Endothelial cell of umbilical vein (primary cell): ENCODE measurements around the gene DGKB. TPM values are rescaled to one million over a fixed set of nuclear protein-coding genes. Genes with fewer than 3 reads are reported as not detected.

Source experiments
- BruUV-seq: library from RNA; stranded (reverse); fragments of 400-500 nt; replicated peaks from 2 replicates; lab custom pipeline; 2021; lab: Mats Ljungman, UMichigan
- CTCF ChIA-PET: fragments of 300-600, 350-600 bp; sonication (Branson Sonifier 250); formaldehyde crosslinking; loops from one replicate; lab custom pipeline; 2021; ENCODE audit warnings: antibody characterized with exemption, inconsistent platforms; lab: Charles Lee
- POLR2A ChIA-PET: fragments of 300-600, 350-600 bp; sonication (Branson Sonifier 250); formaldehyde crosslinking; loops from one replicate; lab custom pipeline; 2021; ENCODE audit warnings: antibody characterized with exemption, inconsistent platforms; lab: Charles Lee
- DNase-seq: peaks from one replicate; pipeline ENCODE4 v3.0.0-alpha.2; 2011; ENCODE audit warnings: low read depth, low spot score
- FAIRE-seq: peaks from 2 replicates; lab custom pipeline; 2011; peaks lifted over from hg19 to GRCh38; lab: Jason Lieb, UNC
- H2AFZ ChIP-seq: 2 replicates; pipeline ENCODE4 v1.6.0; 2012; ENCODE audit warnings: low read depth, low read length, control low read depth, inconsistent platforms
- H3K27ac ChIP-seq: 2 replicates; pipeline ENCODE4 v1.5.1; 2011; ENCODE audit warnings: low read depth, mild to moderate bottlenecking, control low read depth, low read length, moderate library complexity; ENCODE audit not compliant: insufficient read depth
- H3K27me3 ChIP-seq, 2 experiments: 2 replicates each; pipeline versions ENCODE4 v1.6.0 to v1.6.1; 2011; ENCODE audit warnings: low read length in 2 of 2, mixed read lengths in 1 of 2; ENCODE audit not compliant: control insufficient read depth in 2 of 2, insufficient read depth in 2 of 2
- H3K36me3 ChIP-seq, 2 experiments: 2 replicates in 1 of 2; 3 replicates in 1 of 2; pipeline ENCODE4 v1.5.1; 2011; ENCODE audit warnings: low read length in 2 of 2, mild to moderate bottlenecking in 1 of 2, moderate library complexity in 1 of 2; ENCODE audit not compliant: control insufficient read depth in 2 of 2, insufficient read depth in 2 of 2; ENCODE audit errors: extremely low read depth in 1 of 2
- H3K4me1 ChIP-seq: 3 replicates; pipeline ENCODE4 v1.5.1; 2011; ENCODE audit warnings: mild to moderate bottlenecking, low read length; ENCODE audit not compliant: control insufficient read depth, insufficient read depth; ENCODE audit errors: extremely low read depth
- H3K4me2 ChIP-seq: 2 replicates; pipeline ENCODE4 v1.6.1; 2011; ENCODE audit warnings: low read length, control low read depth, mixed read lengths; ENCODE audit not compliant: insufficient read depth
- H3K4me3 ChIP-seq, 3 experiments: fragments of 200-600 bp in 1 of 3; sonication (generic), shearing (Covaris generic) in 1 of 3; replicated peaks in 1 of 3; 2 replicates each; pipeline ENCODE4 v1.5.1; 2011 to 2016; ENCODE audit warnings: control low read depth in 3 of 3, low read length in 3 of 3, mild to moderate bottlenecking in 2 of 3, inconsistent platforms in 1 of 3, low read depth in 1 of 3, moderate library complexity in 1 of 3; ENCODE audit not compliant: insufficient read depth in 1 of 3
- H3K79me2 ChIP-seq: 2 replicates; pipeline ENCODE4 v1.6.0; 2012; ENCODE audit warnings: low read length, inconsistent platforms; ENCODE audit not compliant: control insufficient read depth, insufficient read depth
- H3K9ac ChIP-seq: replicated peaks from 2 replicates; pipeline ENCODE3; 2011; ENCODE audit warnings: low read length, control low read depth; ENCODE audit not compliant: insufficient read depth; ENCODE audit errors: extremely low read depth
- H3K9me1 ChIP-seq: replicated peaks from 3 replicates; pipeline ENCODE4 v1.6.0; 2011; ENCODE audit warnings: mild to moderate bottlenecking, low read length; ENCODE audit not compliant: control insufficient read depth, insufficient read depth; ENCODE audit errors: extremely low read depth
- H3K9me3 ChIP-seq: replicated peaks from 2 replicates; pipeline ENCODE4 v1.5.1; 2012; ENCODE audit warnings: low read length, inconsistent platforms; ENCODE audit not compliant: control insufficient read depth, insufficient read depth
- H4K20me1 ChIP-seq: replicated peaks from 2 replicates; pipeline ENCODE3; 2011; ENCODE audit warnings: mild to moderate bottlenecking, low read length; ENCODE audit not compliant: control insufficient read depth, insufficient read depth; ENCODE audit errors: extremely low read depth
- CTCF ChIP-seq, 2 donors: IDR thresholded peaks; 1 replicate in 1 of 2; 2 replicates in 1 of 2; pipeline ENCODE4 v1.5.1; 2011; ENCODE audit warnings: low read length in 2 of 2, mild to moderate bottlenecking in 2 of 2, moderate library complexity in 2 of 2, control low read depth in 1 of 2, inconsistent platforms in 1 of 2, low read depth in 1 of 2; ENCODE audit not compliant: insufficient read depth in 1 of 2; ENCODE audit errors: extremely low read depth in 1 of 2
- EZH2 ChIP-seq: IDR thresholded peaks from 2 replicates; pipeline ENCODE4 v1.6.1; 2012; ENCODE audit warnings: borderline replicate concordance, low read depth, mild to moderate bottlenecking, moderate library complexity, low read length, inconsistent platforms; ENCODE audit not compliant: severe bottlenecking
- FOS ChIP-seq: IDR thresholded peaks from 2 replicates; pipeline ENCODE4 v1.6.1; 2011; ENCODE audit warnings: mild to moderate bottlenecking, low read length, moderate library complexity, borderline replicate concordance; ENCODE audit not compliant: insufficient read depth
- GATA2 ChIP-seq: IDR thresholded peaks from 2 replicates; pipeline ENCODE4 v1.7.0; 2011; ENCODE audit warnings: low read depth, mild to moderate bottlenecking, moderate library complexity, mixed read lengths, low read length; ENCODE audit not compliant: insufficient read length, insufficient read depth
- JUN ChIP-seq: IDR thresholded peaks from 2 replicates; pipeline ENCODE4 v1.6.1; 2011; ENCODE audit warnings: borderline replicate concordance, low read depth; ENCODE audit not compliant: insufficient read length, insufficient read depth
- MYC ChIP-seq: IDR thresholded peaks from one replicate; pipeline ENCODE4 v1.6.1; 2011; ENCODE audit warnings: mild to moderate bottlenecking, low read depth, low read length
- POLR2A ChIP-seq: IDR thresholded peaks from 2 replicates; pipeline ENCODE4 v1.6.1; 2012; ENCODE audit warnings: low read depth, mild to moderate bottlenecking, control low read depth, low read length
- POLR2AphosphoS5 ChIP-seq: IDR thresholded peaks from 2 replicates; pipeline ENCODE4 v1.6.1; 2012; ENCODE audit warnings: low read depth, mild to moderate bottlenecking, control low read depth, low read length, moderate library complexity; ENCODE audit not compliant: insufficient read depth
- dilution Hi-C: fragments of 300-500 bp; cut with MboI; formaldehyde crosslinking; loops from one replicate; pipeline ENCODE4 v1.15.0; 2019; ENCODE audit warnings: low sequenced_read_pairs; ENCODE audit not compliant: extremely low pct_ligation_motif_present
- intact Hi-C: fragments of 100-400 bp; cut with micrococcal nuclease; formaldehyde crosslinking; loops from one replicate; pipeline ENCODE4 v1.10.0; 2022
- polyA plus RNA-seq, 4 experiments: library from polyadenylated mRNA; depleted of rRNA in 3 of 4; stranded (reverse) in 3 of 4; unstranded in 1 of 4; fragments of >200 nt; gene quantifications; 2 replicates each; pipeline versions ENCODE4 v1.2.1 to v1.2.3, GENCODE V29; 2011 to 2012; ENCODE audit warnings: missing spikeins in 1 of 4
- total RNA-seq: library from RNA; stranded (reverse); gene quantifications from 2 replicates; pipeline ENCODE4 v1.2.3, GENCODE V29; 2021
- TF ChIP-seq, protein P1 (sequence below): IDR thresholded peaks from 2 replicates; pipeline ENCODE4 v1.6.1; 2011; ENCODE audit not compliant: insufficient read depth, insufficient read length

The DGKB gene
- total and polyA plus RNA-seq, 2 donors (not counting 3 experiments of a cell fraction or from before 2014, with no cell fraction given), result not detected

DNA sequence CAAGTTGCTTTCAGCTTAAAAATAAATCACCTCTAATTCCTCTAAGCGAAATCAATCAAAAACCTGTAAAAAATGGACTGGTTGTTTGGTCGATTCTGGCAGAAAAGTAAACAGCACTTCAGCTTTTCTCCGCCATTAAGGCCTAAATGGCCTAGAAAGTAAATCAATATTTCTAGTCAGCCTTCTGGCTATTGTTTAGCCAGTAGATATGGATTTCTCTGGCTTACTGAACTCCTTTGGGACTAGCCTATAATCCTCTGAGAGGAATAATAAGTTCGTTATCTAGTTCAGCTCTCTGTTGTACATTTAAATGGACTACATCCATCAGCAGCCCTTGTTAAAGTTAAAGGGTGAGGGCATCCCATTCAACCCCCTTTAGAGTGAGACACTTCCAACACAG lies 513.0 kb downstream of the DGKB start:
- H3K79me2 ChIP-seq, result no peaks in the 10 kb centered on the region
- CTCF ChIA-PET, result no interaction called here
- no TSS peak for BruUV-seq

More for the DNA sequence above, 513.0 kb downstream of the DGKB start:
- no peaks in the 10 kb centered on the region for H4K20me1 ChIP-seq
- POLR2A ChIA-PET, result no interaction called here
- H3K9me3 ChIP-seq, result no peaks in the 10 kb centered on the region
- no peak overlapping the region for H3K4me3 ChIP-seq
- DNase-seq (no peak), FAIRE-seq (no peak)
- no peak overlapping the region for H3K4me2 ChIP-seq
- no peaks in the 10 kb centered on the region for H3K4me1 ChIP-seq
- H3K36me3 ChIP-seq, result no peaks in the 10 kb centered on the region
- H3K27me3 ChIP-seq, result no peaks in the 10 kb centered on the region
- dilution Hi-C loops, result no loop called here
- intact Hi-C loops, result no loop called here
- no peak overlapping the region for H3K27ac ChIP-seq
- H2AFZ ChIP-seq, result no peak overlapping the region
- no peaks in the 10 kb centered on the region for H3K9me1 ChIP-seq
- no peak overlapping the region for H3K9ac ChIP-seq
- TF ChIP-seq GATA2, result no peak
- TF ChIP-seq, protein P1, sequence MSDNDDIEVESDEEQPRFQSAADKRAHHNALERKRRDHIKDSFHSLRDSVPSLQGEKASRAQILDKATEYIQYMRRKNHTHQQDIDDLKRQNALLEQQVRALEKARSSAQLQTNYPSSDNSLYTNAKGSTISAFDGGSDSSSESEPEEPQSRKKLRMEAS, result no peak
- TF ChIP-seq POLR2AphosphoS5, result no peak
- TF ChIP-seq CTCF (IDR thresholded peaks at IDR 0.05; ENCODE audit: extremely low read depth in 1 of 2, insufficient read depth in 1 of 2, low read depth in 1 of 2, low read length in 2 of 2), result no peak
- no peak for TF ChIP-seq MYC
- no peak for TF ChIP-seq EZH2
- TF ChIP-seq FOS, result no peak
- no peak for TF ChIP-seq POLR2A
- no peak for TF ChIP-seq JUN
